Nucleus accumbens (tissue), 56 donors: ENCODE results near the gene PYM1.

Experiments used
- DNase-seq, 56 donors: peaks; one replicate each; lab custom pipeline; 2025; lab: John Stamatoyannopoulos, UW

Gene PYM1

GRCh38 chr12:55927588-55928502 lies at the start of gene PYM1:
Gene PYM1 (minus strand): TSS chr12:55927894. CDS start chr12:55927761, 133 bp downstream.
- peak in 47 of 56 donors; percentile 23 to 78 (median 60) for DNase-seq

- DNase-seq, result peak in 6 of 56 donors; percentile 38 to 53 (median 42)
Measured at GRCh38 chr12:55974308-55974730, 46.6 kb upstream of the PYM1 start.

GRCh38 chr12:55973599-55974307 lies 46.1 kb upstream of the PYM1 start, which contains the start of gene RAB5B:
Gene RAB5B (plus strand): TSS chr12:55974078. CDS start chr12:55986961, 12,883 bp downstream.
- DNase-seq, result peak; percentile 88 to 100 (median 100)

- DNase-seq, result peak in 7 of 56 donors; percentile 21 to 44 (median 37)
Measured at GRCh38 chr12:55972911-55973598, 45.4 kb upstream of the PYM1 start.

GRCh38 chr12:55972456-55972855 lies 44.8 kb upstream of the PYM1 start:
- DNase-seq, result no peak

GRCh38 chr12:55972042-55972441 lies 44.3 kb upstream of the PYM1 start:
- peak in 2 of 56 donors; percentile 1 to 10 for DNase-seq

- DNase-seq, result no peak
Measured at GRCh38 chr12:55970775-55971174, 43.1 kb upstream of the PYM1 start.

- DNase-seq, result no peak
Measured at GRCh38 chr12:55969356-55969755, 41.7 kb upstream of the PYM1 start.

- peak in 54 of 56 donors; percentile 18 to 91 (median 67) for DNase-seq
Measured at GRCh38 chr12:55966408-55967281, 39.0 kb upstream of the PYM1 start, which contains the start of gene CDK2. Gene CDK2 (plus strand): TSS chr12:55966830. CDS start chr12:55967009, 179 bp downstream.

GRCh38 chr12:55965941-55966407 lies 38.3 kb upstream of the PYM1 start, which contains the start of gene PMEL:
Gene PMEL (minus strand): TSS chr12:55966042. CDS start chr12:55966011, 31 bp downstream.
- no peak for DNase-seq

GRCh38 chr12:55965240-55965639 lies 37.5 kb upstream of the PYM1 start:
- no peak for DNase-seq

- no peak for DNase-seq
Measured at GRCh38 chr12:55963760-55964159, 36.1 kb upstream of the PYM1 start.

GRCh38 chr12:55957106-55957859 lies 29.6 kb upstream of the PYM1 start:
- no peak for DNase-seq

GRCh38 chr12:55955800-55956508 lies 28.3 kb upstream of the PYM1 start:
- DNase-seq, result peak in 1 of 56 donors; percentile 11

- DNase-seq, result no peak
Measured at GRCh38 chr12:55955344-55955743, 27.6 kb upstream of the PYM1 start.

- DNase-seq, result no peak
Measured at GRCh38 chr12:55946553-55946952, 18.9 kb upstream of the PYM1 start.

GRCh38 chr12:55942577-55943136 lies 15.0 kb upstream of the PYM1 start:
- DNase-seq, result no peak
